Measurements from ENCODE around the gene POLQ. TPM values are rescaled to one million over a fixed set of nuclear protein-coding genes. Genes with fewer than 3 reads are reported as not detected.

POLQ gene
- total RNA-seq, 1 experiment from 2014 or later: 12.3 TPM

DNA sequence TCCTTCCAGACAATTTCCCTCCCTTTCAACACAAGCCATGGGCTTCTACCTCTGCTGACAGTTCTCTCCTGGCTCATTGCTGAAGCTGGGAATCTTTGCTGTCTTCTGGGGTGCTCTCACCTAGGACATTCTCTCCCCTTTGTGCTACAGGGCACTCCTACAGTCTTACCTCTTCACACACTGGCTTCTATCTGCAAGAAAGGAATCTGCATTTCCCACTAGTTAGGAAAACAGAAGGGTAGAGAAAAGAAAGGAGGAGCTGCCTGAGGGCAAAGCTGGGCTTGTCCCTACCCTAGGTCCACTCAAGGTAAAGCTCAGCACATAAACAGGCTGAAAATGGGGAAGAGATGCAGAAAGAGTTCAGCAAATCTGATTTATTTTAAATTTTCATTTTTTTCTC, 16.4 kb upstream of the POLQ start:
- Histone ChIP-seq H2AFZ (ENCODE audit: low read depth, low read length, poor library complexity, severe bottlenecking) (no peak overlapping the region), H3K4me1 (ENCODE audit: control insufficient read depth in 1 of 2, insufficient read depth in 2 of 2, low read length in 2 of 2) (peaks cover 4 to 9% of the 10 kb centered on the region in 2 experiments; a peak in 2 of 4 replicates), H3K4me3 (replicated peaks in 1 of 2; ENCODE audit: low read depth in 1 of 2, low read length in 2 of 2) (no peak overlapping the region), H3K27me3 (ENCODE audit: insufficient read depth, low read length) (no peaks in the 10 kb centered on the region), H3K4me2 (ENCODE audit: low read length) (no peak overlapping the region), H3K9me3 (ENCODE audit: control insufficient read depth in 1 of 2, insufficient read depth in 1 of 2, low read depth in 1 of 2, low read length in 2 of 2) (no peaks in the 10 kb centered on the region), H3K36me3 (ENCODE audit: control insufficient read depth in 1 of 2, insufficient read depth in 2 of 2, low read length in 2 of 2) (no peaks in the 10 kb centered on the region), H3K9me2 (ENCODE audit: insufficient read depth) (no peaks in the 10 kb centered on the region), H3K79me2 (ENCODE audit: insufficient read depth, low read length) (no peaks in the 10 kb centered on the region), H4K20me1 (ENCODE audit: insufficient read depth) (no peaks in the 10 kb centered on the region), H3K9ac (ENCODE audit: low read length) (no peak overlapping the region), H3K27ac (ENCODE audit: low read depth, low read length) (no peak overlapping the region)
- intact Hi-C loops (cut with micrococcal nuclease): no loop called here
- RAD21 ChIA-PET (ENCODE audit: low non-redundant PET in 1 of 2, low total read pairs in 2 of 2, uncharacterized antibody in 2 of 2, unreplicated experiment in 2 of 2): no interaction called here
- CTCF ChIA-PET: no interaction called here
- DNase-seq (ENCODE audit: low read depth, low spot score): no peak
- ATAC-seq: no peak
- no peak for TF ChIP-seq SRF (IDR thresholded peaks at IDR 0.05; ENCODE audit: low read depth)
- TF ChIP-seq POLR2AphosphoS5 (IDR thresholded peaks at IDR 0.05; ENCODE audit: low read depth, low read length): no peak
- TF ChIP-seq, protein P1, sequence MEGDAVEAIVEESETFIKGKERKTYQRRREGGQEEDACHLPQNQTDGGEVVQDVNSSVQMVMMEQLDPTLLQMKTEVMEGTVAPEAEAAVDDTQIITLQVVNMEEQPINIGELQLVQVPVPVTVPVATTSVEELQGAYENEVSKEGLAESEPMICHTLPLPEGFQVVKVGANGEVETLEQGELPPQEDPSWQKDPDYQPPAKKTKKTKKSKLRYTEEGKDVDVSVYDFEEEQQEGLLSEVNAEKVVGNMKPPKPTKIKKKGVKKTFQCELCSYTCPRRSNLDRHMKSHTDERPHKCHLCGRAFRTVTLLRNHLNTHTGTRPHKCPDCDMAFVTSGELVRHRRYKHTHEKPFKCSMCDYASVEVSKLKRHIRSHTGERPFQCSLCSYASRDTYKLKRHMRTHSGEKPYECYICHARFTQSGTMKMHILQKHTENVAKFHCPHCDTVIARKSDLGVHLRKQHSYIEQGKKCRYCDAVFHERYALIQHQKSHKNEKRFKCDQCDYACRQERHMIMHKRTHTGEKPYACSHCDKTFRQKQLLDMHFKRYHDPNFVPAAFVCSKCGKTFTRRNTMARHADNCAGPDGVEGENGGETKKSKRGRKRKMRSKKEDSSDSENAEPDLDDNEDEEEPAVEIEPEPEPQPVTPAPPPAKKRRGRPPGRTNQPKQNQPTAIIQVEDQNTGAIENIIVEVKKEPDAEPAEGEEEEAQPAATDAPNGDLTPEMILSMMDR (IDR thresholded peaks at IDR 0.05 in 2 of 3, conservative IDR thresholded peaks at IDR 0.05 in 1 of 3; ENCODE audit: borderline replicate concordance in 1 of 3, insufficient read depth in 1 of 3, low read depth in 2 of 3, low read length in 2 of 3): no peak
- TF ChIP-seq CBX3 (IDR thresholded peaks at IDR 0.05; ENCODE audit: low read depth): no peak
- TF ChIP-seq ELF1 (IDR thresholded peaks at IDR 0.05; ENCODE audit: borderline replicate concordance, low read depth): no peak
- TF ChIP-seq JUND (IDR thresholded peaks at IDR 0.05): no peak
- TF ChIP-seq TCF7L2 (IDR thresholded peaks at IDR 0.05; ENCODE audit: borderline replicate concordance, extremely low read depth, insufficient read depth, insufficient read length): no peak
- TF ChIP-seq, protein P2, sequence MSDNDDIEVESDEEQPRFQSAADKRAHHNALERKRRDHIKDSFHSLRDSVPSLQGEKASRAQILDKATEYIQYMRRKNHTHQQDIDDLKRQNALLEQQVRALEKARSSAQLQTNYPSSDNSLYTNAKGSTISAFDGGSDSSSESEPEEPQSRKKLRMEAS (IDR thresholded peaks at IDR 0.05): no peak
- TF ChIP-seq, protein P3, sequence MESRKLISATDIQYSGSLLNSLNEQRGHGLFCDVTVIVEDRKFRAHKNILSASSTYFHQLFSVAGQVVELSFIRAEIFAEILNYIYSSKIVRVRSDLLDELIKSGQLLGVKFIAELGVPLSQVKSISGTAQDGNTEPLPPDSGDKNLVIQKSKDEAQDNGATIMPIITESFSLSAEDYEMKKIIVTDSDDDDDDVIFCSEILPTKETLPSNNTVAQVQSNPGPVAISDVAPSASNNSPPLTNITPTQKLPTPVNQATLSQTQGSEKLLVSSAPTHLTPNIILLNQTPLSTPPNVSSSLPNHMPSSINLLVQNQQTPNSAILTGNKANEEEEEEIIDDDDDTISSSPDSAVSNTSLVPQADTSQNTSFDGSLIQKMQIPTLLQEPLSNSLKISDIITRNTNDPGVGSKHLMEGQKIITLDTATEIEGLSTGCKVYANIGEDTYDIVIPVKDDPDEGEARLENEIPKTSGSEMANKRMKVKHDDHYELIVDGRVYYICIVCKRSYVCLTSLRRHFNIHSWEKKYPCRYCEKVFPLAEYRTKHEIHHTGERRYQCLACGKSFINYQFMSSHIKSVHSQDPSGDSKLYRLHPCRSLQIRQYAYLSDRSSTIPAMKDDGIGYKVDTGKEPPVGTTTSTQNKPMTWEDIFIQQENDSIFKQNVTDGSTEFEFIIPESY (IDR thresholded peaks at IDR 0.05; ENCODE audit: extremely low read depth, insufficient replicate concordance, low read length): no peak
- no peak for TF ChIP-seq ZNF274 (IDR thresholded peaks at IDR 0.05; ENCODE audit: low read depth, low read length)
- no peak for TF ChIP-seq EGR1 (IDR thresholded peaks at IDR 0.05; ENCODE audit: low read depth)
- TF ChIP-seq CEBPB (IDR thresholded peaks at IDR 0.05; ENCODE audit: low read depth): no peak
- TF ChIP-seq YY1 (IDR thresholded peaks at IDR 0.05; ENCODE audit: extremely low read depth, insufficient replicate concordance, low read depth, low read length): no peak
- TF ChIP-seq FOSL1 (IDR thresholded peaks at IDR 0.05; ENCODE audit: low read depth): no peak
- TF ChIP-seq, protein P4, sequence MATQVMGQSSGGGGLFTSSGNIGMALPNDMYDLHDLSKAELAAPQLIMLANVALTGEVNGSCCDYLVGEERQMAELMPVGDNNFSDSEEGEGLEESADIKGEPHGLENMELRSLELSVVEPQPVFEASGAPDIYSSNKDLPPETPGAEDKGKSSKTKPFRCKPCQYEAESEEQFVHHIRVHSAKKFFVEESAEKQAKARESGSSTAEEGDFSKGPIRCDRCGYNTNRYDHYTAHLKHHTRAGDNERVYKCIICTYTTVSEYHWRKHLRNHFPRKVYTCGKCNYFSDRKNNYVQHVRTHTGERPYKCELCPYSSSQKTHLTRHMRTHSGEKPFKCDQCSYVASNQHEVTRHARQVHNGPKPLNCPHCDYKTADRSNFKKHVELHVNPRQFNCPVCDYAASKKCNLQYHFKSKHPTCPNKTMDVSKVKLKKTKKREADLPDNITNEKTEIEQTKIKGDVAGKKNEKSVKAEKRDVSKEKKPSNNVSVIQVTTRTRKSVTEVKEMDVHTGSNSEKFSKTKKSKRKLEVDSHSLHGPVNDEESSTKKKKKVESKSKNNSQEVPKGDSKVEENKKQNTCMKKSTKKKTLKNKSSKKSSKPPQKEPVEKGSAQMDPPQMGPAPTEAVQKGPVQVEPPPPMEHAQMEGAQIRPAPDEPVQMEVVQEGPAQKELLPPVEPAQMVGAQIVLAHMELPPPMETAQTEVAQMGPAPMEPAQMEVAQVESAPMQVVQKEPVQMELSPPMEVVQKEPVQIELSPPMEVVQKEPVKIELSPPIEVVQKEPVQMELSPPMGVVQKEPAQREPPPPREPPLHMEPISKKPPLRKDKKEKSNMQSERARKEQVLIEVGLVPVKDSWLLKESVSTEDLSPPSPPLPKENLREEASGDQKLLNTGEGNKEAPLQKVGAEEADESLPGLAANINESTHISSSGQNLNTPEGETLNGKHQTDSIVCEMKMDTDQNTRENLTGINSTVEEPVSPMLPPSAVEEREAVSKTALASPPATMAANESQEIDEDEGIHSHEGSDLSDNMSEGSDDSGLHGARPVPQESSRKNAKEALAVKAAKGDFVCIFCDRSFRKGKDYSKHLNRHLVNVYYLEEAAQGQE (IDR thresholded peaks at IDR 0.05; ENCODE audit: low read depth): no peak
- no peak for TF ChIP-seq EZH2 (IDR thresholded peaks at IDR 0.05)
- no peak for TF ChIP-seq SIN3A (IDR thresholded peaks at IDR 0.05; ENCODE audit: low read depth)
- TF ChIP-seq SP1 (IDR thresholded peaks at IDR 0.05; ENCODE audit: low read depth): no peak
- no peak for TF ChIP-seq RAD21 (IDR thresholded peaks at IDR 0.05; ENCODE audit: low read depth)
- POLR2A ChIA-PET: no interaction called here
- BruUV-seq (replicated peaks): no TSS peak
